ENCODE data around the gene DHRS9. TPM values are rescaled to one million over a fixed set of nuclear protein-coding genes. Genes with fewer than 3 reads are reported as not detected.

The DHRS9 gene
- total RNA-seq, 3 donors from 2014 or later (not counting 1 experiment from before 2014, with no cell fraction given) = 2.4 TPM; not detected in 2

- intact Hi-C loops (cut with micrococcal nuclease) = no loop called here
- no peak for ATAC-seq
- Mint-ChIP-seq H3K27me3 (ENCODE audit: low read depth in 2 of 2) (no peaks in the 10 kb centered on the region), H3K4me3 (no peak overlapping the region), H3K36me3 (no peaks in the 10 kb centered on the region), H3K9me3 (peaks cover 0 to 3% of the 10 kb centered on the region in 2 donors), H3K27ac (no peak overlapping the region), H3K4me1 (peaks cover 33 to 39% of the 10 kb centered on the region in 2 donors)
- H3K27ac ChIP-seq (ENCODE audit: low read length) = no peak overlapping the region
- H3K36me3 ChIP-seq (ENCODE audit: control insufficient read depth, insufficient read depth, low read length) = no peaks in the 10 kb centered on the region
- H3K27me3 ChIP-seq (ENCODE audit: control insufficient read depth, insufficient read depth, low read length) = no peaks in the 10 kb centered on the region
- no peak for DNase-seq
- H3K4me3 ChIP-seq (ENCODE audit: low read length) = no peak overlapping the region
- H3K4me1 ChIP-seq (ENCODE audit: control insufficient read depth, insufficient read depth, low read length) = peaks cover 5% of the 10 kb centered on the region
- no CpG with 5 or more reads among the region's 1 CpG for WGBS (ENCODE audit: insufficient coverage)
- TF ChIP-seq CTCF (IDR thresholded peaks at IDR 0.05) = no peak
- peaks cover 2% of the 10 kb centered on the region for H3K9me3 ChIP-seq (ENCODE audit: control insufficient read depth, insufficient read depth, low read length)
Observed at GRCh38 chr2:169035887-169036286, 33.5 kb upstream of the DHRS9 start.

- Histone ChIP-seq H3K27ac (ENCODE audit: low read length) (no peak overlapping the region), H3K27me3 (ENCODE audit: control insufficient read depth, insufficient read depth, low read length) (no peaks in the 10 kb centered on the region), H3K4me1 (ENCODE audit: control insufficient read depth, insufficient read depth, low read length) (peaks cover 5% of the 10 kb centered on the region), H3K9me3 (ENCODE audit: control insufficient read depth, insufficient read depth, low read length) (peaks cover 2% of the 10 kb centered on the region), H3K4me3 (ENCODE audit: low read length) (no peak overlapping the region), H3K36me3 (ENCODE audit: control insufficient read depth, insufficient read depth, low read length) (no peaks in the 10 kb centered on the region)
- no peaks in the 10 kb centered on the region for H3K27me3 Mint-ChIP-seq (ENCODE audit: low read depth in 2 of 2)
- H3K36me3 Mint-ChIP-seq = peaks cover 6% of the 10 kb centered on the region
- whole genome bisulfite sequencing (ENCODE audit: insufficient coverage) = 77% methylated on average over 3 of the region's 4 CpGs
- intact Hi-C loops (cut with micrococcal nuclease) = no loop called here
- ATAC-seq (peak in 1 of 3 donors; percentile 39), DNase-seq (no peak)
- H3K9me3 Mint-ChIP-seq = peaks cover under 1 to 3% of the 10 kb centered on the region in 2 donors
- no peak overlapping the region for H3K4me3 Mint-ChIP-seq
- H3K27ac Mint-ChIP-seq = no peak overlapping the region
- TF ChIP-seq CTCF (IDR thresholded peaks at IDR 0.05) = no peak
- H3K4me1 Mint-ChIP-seq = peaks cover 43 to 49% of the 10 kb centered on the region in 2 donors
Observed at GRCh38 chr2:169036736-169037440, 32.5 kb upstream of the DHRS9 start.

- intact Hi-C loops (cut with micrococcal nuclease) = no loop called here
- no peak overlapping the region for H3K27ac ChIP-seq (ENCODE audit: low read length)
- no peak overlapping the region for H3K27ac Mint-ChIP-seq
Observed at GRCh38 chr2:169038338-169038757, 31.0 kb upstream of the DHRS9 start.

More at GRCh38 chr2:169038338-169038757, 31.0 kb upstream of the DHRS9 start:
- Histone ChIP-seq H3K4me3 (ENCODE audit: low read length) (no peak overlapping the region), H3K4me1 (ENCODE audit: control insufficient read depth, insufficient read depth, low read length) (peaks cover 5% of the 10 kb centered on the region), H3K9me3 (ENCODE audit: control insufficient read depth, insufficient read depth, low read length) (no peaks in the 10 kb centered on the region), H3K27me3 (ENCODE audit: control insufficient read depth, insufficient read depth, low read length) (no peaks in the 10 kb centered on the region), H3K36me3 (ENCODE audit: control insufficient read depth, insufficient read depth, low read length) (no peaks in the 10 kb centered on the region)
- DNase-seq = no peak
- H3K4me3 Mint-ChIP-seq = no peak overlapping the region
- peaks cover 6 to 8% of the 10 kb centered on the region in 2 donors for H3K9me3 Mint-ChIP-seq
- H3K36me3 Mint-ChIP-seq = peaks cover 21% of the 10 kb centered on the region
- peaks cover 45 to 50% of the 10 kb centered on the region in 2 donors for H3K4me1 Mint-ChIP-seq
- WGBS (ENCODE audit: insufficient coverage) = 34% methylated on average over 2 of the region's 2 CpGs
- H3K27me3 Mint-ChIP-seq (ENCODE audit: low read depth in 2 of 2) = no peaks in the 10 kb centered on the region
- no peak for TF ChIP-seq CTCF (IDR thresholded peaks at IDR 0.05)
- no peak for ATAC-seq

Data from natural killer cell (primary cell).